NCI-H345 treated with DMSO at 0.1 percent for 48 hours (cell line): ENCODE data around the gene DUOX1.
A peak's percentile ranks its signal among the peaks of the same experiment; 100 is the strongest.

ENCODE experiments used
- DNase-seq: peaks from one replicate; lab custom pipeline; 2025; ENCODE audit not compliant: unreplicated experiment; lab: John Stamatoyannopoulos, UW

DUOX1 gene

DNA sequence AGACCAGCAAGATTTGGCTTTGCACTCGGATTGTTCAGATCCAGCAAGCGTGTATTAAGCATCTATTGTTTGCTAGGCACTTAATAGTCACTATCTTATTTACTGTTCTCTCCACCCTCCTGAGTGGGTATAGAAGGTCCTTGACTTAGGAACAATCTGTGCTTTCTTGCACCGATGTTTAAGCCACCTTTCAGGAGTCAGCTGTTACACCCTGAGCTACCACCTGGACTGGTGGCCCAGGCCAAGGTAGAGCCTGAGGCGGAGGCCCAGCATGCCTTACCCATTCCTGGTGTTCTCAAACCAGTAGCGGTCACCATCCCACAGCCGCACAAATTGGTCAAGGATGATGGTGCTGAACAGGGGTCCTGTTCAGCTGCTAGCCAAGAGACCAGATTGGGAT, 10.0 kb downstream of the DUOX1 start:
- no peak for DNase-seq

DNA sequence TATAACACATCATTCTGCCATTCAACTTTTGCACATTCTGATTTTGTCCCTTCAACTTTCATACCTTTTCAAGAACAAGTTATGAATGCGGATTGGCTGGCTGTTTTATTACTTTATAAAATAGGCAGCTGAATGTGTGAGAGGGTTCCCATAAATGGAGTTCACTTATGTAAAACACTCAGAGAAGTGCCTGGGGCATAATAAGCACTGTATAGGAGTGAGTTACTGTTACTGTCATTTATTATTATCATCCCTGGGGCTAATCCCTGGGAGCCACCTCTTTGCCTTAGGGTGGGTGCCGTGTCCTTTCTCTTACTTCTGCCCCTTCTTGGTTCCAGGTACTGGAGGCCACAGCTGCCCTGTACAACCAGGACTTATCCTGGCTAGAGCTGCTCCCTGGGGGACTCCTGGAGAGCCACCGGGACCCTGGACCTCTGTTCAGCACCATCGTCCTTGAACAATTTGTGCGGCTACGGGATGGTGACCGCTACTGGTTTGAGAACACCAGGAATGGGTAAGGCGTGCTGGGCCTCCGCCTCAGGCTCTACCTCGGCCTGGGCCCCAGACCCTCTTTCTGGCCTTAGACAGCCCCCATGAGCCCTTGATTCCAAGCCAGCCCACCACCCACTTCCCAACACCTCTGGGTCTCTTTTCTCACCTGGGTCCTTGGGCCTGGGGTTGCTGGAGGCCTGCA, 10.9 kb downstream of the DUOX1 start:
- DNase-seq: no peak

DNA sequence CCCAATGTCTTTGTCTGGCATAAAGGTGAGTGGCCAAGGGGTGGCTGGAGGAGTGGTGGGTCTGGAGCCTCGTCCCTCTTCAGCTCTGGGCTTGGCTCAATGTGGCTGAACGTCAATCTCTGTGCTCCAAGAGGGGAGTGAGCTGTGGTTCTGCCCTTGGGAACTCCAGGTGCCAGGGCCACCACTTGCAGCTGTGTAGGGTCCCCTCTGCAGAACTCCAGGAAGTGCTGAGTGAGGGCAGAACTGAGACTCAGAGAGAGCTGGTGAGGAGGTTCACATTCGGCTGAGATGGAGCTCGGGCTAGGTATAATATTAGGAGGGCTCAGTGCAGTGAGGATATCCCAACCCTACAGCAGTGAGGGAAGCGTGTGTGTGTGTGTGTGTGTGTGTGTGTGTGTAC, 11.6 kb downstream of the DUOX1 start:
- no peak for DNase-seq

- no peak for DNase-seq
Observed at GRCh38 chr15:45143056-45143455, 13.3 kb downstream of the DUOX1 start.

- no peak for DNase-seq
Observed at GRCh38 chr15:45143946-45144345, 14.2 kb downstream of the DUOX1 start.

DNA sequence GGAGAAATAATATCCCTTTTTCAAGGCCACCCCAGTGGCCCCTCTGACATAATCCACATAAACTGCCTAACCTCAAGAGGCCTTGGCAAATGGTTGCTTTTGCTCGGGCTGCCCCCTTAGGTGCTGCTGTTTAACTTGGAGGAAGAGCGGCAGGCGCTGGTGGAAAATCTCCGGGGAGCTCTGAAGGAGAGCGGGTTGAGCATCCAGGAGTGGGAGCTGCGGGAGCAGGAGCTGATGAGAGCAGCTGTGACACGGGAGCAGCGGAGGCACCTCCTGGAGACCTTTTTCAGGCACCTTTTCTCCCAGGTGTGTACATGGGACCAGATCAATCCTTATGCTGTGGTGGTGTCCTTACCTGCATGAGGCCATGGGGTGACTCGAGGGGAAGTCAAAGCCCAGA, 15.0 kb downstream of the DUOX1 start:
- no peak for DNase-seq

DNA sequence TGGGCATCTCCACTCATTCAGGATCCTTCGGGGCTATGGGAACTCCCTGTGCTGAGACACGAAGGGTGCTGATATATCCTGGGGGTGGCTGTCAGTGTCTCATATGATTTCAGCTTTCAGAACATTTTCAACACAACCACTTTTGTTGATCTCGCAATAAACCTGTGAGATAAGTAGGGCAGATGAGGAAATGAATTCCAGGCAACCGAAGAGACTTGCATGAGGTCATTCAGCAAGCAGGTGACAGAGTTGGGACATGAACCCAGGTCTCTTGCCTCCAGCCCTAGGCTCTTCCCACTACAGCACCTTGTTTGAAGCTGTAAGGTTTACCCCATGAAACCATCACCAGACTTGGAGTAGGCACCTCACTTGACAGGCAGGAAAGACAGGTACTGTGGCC, 16.6 kb downstream of the DUOX1 start:
- no peak for DNase-seq

GRCh38 chr15:45147606-45148005, 17.8 kb downstream of the DUOX1 start:
- no peak for DNase-seq

DNA sequence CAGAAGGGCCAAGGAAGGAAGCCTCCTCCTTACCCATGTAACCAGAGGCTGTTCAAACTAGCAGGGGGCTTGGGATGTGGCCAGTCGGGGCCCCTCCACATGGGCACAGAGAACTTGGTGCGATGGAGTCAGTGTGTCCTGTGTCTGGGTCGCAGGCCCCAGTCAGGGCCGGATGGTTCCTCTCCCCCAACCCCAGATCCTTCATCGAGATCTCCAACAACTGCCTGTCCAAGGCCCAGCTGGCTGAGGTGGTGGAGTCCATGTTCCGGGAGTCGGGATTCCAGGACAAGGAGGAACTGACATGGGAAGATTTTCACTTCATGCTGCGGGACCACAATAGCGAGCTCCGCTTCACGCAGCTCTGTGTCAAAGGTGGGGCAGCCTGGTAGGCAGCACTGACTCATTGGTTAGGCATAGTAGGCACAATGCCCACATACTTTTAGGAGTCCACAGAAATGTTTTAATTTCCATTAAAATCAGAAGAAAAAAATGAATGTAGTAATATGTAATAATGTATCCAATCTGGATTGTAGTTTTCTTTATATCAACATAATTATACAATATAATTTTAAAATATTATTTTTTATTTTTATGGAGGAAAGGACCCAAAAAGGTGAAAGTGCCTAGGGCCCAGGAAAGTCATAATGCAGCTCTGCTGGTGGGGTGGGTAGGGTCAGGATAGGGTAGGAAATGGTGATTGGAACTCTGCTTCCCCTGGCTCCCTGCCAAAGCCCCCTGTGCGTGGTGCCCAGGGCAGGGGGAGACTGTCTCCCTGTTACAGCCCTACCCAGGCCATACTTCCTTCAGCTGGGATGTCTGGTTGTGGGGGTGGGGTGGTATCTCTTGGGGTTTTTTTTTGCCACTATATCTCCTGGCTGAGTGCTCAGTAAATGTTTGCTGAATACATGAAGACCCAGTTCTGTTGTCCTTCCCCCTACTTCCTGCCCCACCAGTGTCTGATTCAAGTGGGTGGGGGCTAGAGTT, 18.6 kb downstream of the DUOX1 start:
- DNase-seq: no peak

DNA sequence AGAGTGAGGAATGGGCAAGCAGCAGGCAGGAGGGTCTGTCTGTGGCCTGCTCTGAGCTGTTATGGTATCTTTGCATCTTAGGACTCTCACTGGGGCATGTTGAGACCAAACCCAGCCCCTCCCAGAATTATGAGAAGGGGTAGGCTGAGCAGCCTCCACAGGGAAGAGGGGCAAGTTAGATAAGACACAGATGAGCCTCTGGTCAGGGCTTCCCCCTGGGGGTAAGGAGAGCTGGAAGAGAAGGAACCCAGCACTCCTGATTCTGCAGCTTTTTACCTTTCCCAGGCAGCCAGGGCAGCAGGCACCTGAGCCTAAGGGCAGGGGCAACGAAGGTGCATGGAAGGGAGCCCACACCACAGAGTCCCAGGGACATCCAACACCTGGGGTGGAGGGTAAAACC, 19.3 kb downstream of the DUOX1 start:
- DNase-seq: no peak

GRCh38 chr15:45150481-45150880, 20.7 kb downstream of the DUOX1 start:
- no peak for DNase-seq

- DNase-seq: no peak
Observed at GRCh38 chr15:45150997-45151396, 21.2 kb downstream of the DUOX1 start.

GRCh38 chr15:45151998-45152828, 22.4 kb downstream of the DUOX1 start:
- DNase-seq: no peak

DNA sequence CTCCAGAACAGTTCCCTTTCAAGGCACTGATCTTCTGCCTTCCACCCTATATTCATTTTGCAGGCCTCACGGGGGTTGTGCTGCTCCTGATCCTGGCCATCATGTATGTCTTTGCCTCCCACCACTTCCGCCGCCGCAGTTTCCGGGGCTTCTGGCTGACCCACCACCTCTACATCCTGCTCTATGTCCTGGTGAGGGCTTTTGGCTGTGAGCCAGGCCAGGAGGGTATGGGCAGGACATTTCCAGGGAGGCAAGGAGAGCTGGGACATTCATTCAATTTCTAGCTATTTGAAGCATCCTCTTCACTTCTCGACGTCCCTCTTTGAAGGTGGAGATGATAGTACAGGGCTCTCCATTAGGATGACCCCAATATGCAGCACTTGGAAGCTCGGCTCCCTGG, 25.9 kb downstream of the DUOX1 start:
- DNase-seq: no peak

DNA sequence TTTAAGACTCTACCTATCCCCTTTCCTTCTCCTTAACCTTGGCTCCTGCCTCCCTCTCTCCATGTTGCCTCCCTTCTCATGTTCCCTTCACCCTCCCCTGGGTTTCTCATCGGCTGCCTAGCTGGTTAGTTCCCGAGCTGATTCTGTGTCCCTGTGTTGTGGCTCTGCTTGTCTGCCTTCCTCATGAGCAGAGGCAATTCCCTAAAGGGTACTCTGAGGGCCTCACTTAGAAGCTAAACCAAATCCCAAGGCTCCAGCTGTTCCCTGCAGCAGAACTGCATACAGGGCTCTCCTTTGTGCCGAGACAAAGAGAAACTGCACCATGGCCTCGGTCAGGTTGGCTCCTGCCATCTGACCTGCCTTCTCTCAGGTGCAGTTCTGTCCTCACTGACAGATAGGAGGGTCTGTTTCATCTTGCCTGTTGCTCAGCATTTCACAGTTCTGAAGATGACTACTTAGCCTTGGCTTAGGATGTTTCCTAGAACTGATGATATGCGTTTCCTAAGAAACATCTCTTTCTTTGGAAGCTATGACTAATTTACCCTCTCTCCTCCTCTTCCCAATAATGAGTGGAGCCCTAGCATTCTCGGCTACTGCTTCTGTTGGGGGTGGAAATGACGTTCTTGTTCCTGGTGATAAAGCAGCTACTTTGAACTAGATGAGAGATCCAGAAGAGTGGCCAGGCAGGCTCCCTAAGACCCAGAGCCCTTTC, 27.1 kb downstream of the DUOX1 start:
- DNase-seq: no peak

DNA sequence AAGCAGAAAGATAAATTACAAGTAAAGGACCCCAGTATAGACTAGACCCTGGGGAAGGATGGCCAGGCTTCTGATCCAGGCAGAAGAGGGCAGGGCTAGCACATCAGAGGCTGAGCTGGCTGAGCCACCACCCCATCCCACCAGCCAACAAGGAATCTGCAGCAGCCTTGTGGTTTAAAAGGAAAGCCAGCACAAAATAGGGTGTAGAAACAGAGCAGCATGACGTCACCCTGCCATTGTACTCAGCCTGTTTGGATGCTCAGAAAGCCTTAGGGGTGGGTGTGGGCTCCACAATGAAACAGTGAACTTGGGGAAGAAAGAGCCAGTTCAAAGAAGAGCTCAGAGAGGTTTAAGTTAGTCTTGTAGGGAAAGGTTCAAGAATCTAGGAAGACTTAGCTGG, 28.2 kb downstream of the DUOX1 start:
- DNase-seq: no peak

DNA sequence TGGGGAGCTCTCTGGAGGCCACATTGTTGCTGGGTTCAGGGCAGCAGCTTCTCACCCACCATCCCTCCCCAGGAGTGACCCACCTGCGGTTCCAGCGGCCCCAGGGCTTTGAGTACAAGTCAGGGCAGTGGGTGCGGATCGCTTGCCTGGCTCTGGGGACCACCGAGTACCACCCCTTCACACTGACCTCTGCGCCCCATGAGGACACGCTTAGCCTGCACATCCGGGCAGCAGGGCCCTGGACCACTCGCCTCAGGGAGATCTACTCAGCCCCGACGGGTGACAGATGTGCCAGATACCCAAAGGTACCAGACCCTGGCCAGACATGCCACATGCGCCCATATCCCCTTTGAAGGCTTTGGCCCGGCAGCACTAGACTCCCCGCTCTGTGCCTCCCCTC, 31.9 kb downstream of the DUOX1 start:
- no peak for DNase-seq

- DNase-seq: peak; percentile 16
Observed at GRCh38 chr15:45162771-45163507, 33.1 kb downstream of the DUOX1 start.

- DNase-seq: no peak
Observed at GRCh38 chr15:45163508-45163856, 33.7 kb downstream of the DUOX1 start.

GRCh38 chr15:45164914-45165313, 35.1 kb downstream of the DUOX1 start:
- DNase-seq: no peak
